Midbrain (tissue), 1 donor: ENCODE data around the gene RPS2.
"Not testable (repeated sequence)": the region's sequence is repeated elsewhere in the genome, so short reads cannot be mapped to it uniquely, and the experiment has no call there.

Source experiments
- DNase-seq: peaks from one replicate; lab custom pipeline; 2025; lab: John Stamatoyannopoulos, UW

The RPS2 gene

GRCh38 chr16:1941162-1942046, 23.2 kb downstream of the RPS2 start:
- no peak for DNase-seq

DNA sequence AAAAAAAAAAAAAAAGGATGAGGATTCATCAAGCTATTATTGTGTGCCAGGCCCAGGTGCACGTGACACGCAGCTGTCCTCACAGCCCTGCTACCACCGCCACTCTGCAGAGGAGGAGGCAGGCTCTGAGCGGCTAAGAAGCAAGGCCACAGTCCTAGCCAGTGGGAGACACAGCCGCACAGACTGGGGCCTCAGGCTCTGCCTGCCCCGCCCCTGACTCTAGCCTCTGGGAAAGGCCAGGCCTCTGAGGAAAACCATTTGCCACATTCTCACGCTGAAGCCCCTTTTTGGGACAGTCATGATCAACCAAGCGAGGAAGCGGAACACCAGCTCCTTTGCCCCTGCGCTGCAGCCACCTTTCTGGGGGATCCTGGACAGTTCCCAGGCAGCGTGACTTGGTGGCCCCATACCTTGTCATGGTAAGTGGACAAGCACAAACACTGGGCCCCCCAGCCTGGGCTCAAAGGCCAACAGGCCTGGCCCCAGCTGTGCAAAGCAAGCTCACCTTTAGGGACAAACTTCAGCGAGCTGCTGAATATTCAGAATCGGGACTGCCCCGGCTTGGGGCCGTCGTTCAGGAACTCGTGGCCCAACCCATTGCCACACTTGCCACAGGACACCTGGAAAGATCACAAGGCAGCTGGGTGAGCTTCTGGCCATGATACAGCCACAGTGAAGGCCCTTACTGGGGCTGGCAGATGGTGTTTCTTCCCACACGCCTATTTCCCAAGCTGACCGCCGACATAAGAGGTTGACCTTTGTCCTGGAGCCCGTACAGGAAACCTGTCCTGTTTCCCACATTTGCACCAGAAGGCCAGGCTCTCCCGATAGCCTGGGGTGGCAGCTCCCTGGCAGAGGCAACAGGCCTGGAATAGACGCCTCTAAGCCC, 24.1 kb downstream of the RPS2 start:
- no peak for DNase-seq

- DNase-seq, result not testable (repeated sequence)
Observed at GRCh38 chr16:1939833-1940232, 24.8 kb downstream of the RPS2 start.

DNA sequence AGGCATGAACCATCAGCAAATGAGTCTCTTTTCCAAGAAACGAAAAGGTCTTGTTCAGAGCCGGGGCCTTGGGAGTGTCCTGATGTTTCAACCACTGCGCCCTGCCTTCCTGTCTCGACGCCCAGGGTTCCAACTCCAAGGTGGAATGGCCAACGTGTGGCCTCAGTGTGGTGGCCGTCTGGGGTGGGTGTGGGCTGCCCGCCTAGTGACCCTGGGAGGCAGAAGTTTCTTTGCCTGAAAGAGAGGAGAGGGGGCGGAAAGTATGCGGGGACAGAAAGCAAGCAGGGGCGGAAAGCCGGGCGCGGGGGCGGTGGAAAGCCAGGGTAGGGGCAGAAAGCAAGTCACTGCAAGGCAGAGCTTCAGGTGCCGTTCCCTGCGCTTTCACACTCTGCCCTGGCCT, 25.7 kb downstream of the RPS2 start:
- no peak for DNase-seq

DNA sequence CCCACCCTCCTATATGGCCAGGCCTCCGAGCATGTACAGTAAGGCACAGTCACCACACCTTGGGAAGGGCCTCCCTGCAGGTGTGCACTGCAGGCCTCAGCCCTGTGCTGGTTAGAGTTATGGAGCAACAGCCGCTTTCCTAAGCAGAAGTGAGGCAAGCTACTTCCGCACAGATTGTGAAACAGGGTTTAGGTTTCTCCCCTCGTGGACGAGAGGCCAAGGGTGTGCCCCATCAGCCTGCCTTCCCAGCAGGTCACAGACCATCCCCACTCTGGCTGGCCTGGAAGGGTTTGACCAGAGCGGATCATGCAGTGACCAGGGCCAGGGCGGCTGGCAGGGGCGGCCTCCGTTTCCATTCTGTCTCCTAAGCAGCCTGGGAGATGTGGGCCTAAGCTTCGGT, 26.3 kb downstream of the RPS2 start:
- DNase-seq, result no peak

DNA sequence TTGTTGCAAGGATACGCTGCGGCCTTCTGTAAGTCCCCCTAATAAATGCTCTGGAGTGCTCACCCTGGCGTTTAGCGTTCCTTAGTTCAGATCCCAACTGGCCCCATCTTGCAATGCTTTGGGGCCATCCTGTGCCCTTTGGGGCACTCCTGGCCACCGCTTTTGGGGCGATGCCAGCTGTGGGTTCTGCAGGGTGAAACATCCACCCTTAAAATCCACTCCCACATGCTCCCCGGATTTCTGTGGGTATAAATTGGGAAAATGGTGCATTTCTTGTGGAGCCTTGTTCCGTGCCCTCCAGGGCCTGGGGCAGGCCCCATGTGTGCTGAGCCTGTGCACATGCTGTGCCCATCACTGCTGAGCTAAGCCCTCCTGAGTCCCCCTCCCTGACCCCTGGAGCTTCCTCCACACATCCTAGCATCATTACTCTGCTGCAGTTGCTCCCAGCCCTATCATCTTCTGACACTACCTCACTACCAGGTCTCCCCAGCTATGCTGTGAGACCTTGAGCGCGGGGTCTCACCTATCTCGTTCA, 27.6 kb downstream of the RPS2 start:
- DNase-seq, result no peak

DNA sequence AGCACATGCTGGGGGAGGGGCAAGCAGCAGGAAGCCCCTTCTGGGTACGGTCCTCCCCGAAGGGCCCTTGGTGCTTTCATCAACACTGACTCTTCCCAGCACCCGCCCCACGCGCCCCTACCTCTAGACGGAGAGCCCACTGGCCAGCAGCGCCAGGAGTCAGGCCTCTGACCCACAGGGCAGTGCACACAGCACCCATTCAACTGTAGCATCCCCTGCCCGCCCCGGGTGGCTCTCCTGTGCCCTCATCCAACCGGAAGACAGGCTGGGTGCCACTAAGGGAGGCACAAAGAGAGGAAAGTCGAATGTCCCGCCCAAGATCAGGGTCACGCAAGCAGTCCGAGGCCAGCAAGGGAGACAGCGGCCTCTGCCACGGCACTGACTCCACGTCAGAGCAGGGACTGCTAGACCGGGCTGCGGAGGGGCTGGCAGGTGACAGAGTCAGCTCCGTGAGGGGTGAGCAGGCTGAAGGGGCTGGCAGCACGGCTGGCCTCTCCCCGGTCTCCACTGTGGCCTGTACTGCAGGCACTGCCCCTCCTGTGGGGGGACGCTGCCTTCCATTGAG, 31.4 kb downstream of the RPS2 start:
- no peak for DNase-seq

DNA sequence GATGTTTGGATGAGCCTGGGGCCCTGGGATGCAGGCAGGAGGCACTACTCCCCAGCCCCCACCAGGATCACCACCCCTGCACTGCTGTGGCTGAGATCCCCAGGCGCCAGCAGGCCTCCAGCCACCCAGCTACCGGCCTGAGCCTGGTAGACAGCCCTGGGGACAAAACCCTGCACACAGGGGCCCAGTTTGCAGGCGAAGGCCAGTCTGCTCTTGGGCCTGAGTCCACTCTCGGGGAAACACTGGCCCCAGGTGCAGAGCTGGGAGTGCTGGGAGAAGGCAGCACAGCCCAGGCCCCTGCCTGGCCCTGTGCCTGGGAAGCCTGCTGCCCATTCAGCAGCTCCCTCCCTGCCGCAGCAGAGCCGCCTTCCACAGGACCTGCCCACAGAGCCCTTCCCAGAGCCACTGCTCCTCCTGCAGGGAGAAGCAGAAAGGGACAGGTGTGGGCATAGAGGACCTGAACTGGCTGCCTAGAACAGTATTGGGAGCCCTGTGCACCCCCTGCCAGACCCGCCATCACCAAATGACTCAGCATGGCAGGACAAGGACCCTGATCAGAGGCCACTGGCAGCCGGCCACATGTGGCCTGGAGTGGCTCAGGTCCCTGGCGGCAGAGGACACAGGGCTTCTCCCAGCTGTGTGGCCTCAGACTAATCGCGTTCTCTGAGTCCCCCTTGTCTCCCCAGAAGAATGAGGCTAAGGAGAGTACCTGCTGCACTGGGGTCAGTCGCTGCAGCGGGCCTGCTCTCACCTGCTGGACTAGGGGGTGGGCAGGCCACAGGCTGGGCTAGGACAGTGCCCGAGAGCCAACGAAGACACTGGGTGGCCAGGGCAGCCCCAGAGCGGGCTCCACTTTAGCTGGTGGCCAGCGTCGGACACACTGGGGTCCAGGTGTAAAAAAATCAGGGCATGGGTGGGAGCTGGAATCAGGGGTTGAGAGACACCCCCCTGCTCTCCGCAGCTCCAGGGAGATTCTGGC, 32.3 kb downstream of the RPS2 start:
- no peak for DNase-seq

- DNase-seq, result no peak
Observed at GRCh38 chr16:1930338-1930720, 34.3 kb downstream of the RPS2 start.

DNA sequence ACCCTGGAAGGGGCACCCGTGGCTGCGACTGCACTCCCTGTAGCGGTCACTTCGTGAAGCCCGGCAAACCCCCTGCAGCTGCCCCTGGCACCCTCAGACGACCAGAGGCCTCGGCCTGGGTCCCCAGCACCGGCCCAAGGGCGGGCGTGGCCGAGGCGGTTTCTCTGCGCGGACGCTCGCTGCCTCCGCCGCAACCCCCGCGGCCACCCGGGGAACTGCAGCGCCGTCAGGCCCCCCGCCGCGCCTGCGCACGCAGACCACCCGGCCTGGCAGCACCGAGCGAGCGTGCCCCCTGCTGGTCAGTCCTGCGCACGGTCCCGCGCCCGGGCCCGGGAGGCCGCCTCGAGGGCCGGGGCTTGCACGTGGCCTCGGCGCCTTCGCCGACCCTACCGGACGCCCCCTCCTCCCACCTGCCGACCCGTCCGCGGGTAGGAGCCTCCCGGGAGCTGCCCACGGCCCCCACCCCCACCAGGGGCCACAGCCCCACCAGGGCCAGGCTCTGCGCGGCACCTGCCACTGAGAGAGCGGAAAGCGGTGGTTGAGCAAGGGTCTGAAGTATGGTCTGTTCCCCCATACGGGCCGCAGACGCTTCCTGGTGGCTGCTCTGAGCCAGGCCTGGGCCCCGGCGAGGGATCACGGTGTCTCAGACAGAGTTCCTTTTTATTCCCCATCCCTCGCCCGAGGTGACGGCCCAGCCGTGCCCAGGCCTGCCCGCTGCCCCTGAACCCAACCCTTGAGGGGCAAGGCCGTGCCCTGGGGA, 34.9 kb downstream of the RPS2 start:
- peak; percentile 86 for DNase-seq

GRCh38 chr16:1929105-1929504, 35.5 kb downstream of the RPS2 start:
- peak; percentile 3 for DNase-seq

GRCh38 chr16:1926271-1926670, 38.4 kb downstream of the RPS2 start:
- no peak for DNase-seq

DNA sequence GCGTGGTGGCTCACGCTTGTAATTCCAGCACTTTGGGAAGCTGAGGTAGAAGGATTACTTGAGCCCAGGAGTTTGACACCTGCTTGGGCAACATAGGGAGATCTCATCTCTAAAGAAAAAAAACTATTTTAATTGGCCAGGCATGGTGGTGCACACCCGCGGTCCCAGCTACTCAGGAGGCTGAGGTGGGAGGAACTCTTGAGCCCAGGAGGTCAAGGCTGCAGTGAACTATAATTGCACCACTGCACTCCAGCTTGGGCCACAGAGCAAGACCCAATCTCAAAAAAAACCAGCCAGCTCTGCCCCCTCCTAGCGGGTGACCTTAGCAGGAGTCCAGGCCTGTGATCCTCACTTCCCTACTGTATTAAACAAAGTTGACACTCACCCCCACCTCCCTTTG, 40.5 kb downstream of the RPS2 start:
- DNase-seq, result no peak

GRCh38 chr16:1923299-1924034, 41.2 kb downstream of the RPS2 start:
- DNase-seq, result no peak

DNA sequence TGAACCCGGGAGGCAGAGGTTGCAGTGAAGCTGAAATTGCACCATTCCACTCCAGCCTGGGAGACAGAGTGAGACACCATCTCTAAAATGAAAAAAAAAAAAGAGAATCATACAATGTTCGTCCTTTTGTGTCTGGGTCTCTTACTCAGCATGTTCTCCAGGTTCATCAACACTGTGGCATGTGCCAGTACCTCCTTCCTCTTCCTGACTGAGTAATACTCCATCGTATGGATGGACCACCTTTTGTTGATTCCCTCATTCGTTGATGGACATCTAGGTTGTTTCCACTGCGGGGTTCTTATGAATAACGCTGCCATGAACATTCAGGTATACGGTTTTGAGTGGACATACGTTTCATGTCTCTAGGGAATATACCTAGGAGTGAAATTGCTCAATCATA, 42.3 kb downstream of the RPS2 start:
- DNase-seq, result no peak

DNA sequence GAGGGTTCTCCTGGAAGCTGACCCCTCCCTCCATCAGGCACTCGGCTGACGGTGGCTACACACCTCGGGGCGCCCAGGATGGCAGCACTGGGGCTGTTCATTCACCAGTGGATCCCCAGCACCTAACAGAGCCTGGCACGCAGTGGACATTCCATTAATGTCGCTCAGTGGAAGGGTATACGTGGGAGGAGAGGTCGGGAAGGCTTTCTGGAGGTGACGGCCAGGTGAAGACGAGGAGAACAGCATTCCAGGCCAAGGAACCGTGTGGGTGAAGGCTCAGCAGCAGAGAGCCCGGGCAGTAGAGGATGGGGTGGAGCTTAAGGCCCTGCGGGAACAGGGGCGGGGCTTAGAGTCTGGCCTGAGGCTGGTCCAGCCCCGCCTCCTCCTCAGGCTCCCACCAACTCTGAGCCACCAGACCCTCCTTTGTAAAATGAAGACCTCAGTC, 43.9 kb downstream of the RPS2 start:
- DNase-seq, result no peak

- not testable (repeated sequence) for DNase-seq
Observed at GRCh38 chr16:1920122-1920521, 44.5 kb downstream of the RPS2 start.

DNA sequence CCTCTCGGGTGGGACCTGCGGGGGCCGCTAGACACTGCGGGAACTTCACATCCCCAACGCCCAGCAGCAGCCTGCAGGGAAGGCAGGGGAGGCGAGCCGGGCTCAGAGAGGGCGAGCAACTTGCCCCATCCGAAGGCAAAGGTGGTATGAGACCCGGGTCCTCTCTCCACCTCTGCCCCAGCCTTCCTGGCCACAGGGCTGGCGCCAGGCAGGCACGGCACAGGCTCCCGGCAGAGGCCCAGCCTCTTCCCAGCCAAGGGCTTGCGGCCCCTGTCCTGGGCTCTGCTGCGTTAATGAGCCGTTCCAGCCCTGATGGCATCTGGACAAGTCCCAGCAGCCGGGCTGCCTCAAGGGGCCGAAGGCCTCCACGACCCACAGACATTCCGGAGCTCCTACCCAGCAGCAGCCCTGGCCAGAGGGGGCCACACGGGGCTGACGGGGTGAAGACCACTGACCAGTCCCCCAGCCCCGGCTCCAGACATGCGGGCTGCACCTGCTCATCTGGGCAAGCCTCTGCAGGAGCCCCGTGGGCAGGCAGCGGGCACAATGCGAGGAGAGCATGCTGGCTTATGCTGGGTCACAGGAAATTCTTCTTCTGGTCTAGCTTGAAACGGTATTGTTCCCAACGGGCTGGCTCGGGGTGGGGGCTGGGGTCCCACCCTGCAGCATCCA, 45.2 kb downstream of the RPS2 start:
- no peak for DNase-seq
